Activated CD4-positive, CD25-positive, alpha-beta regulatory T cell treated with anti-CD3 and anti-CD28 coated beads, Interleukin-2, amount 50 U/mL, for 72 hours (primary cell): Measurements from ENCODE around the gene FCRL6.

ENCODE experiments used
- DNase-seq: peaks from one replicate; pipeline ENCODE4 v3.0.0; 2021

The FCRL6 gene

DNA sequence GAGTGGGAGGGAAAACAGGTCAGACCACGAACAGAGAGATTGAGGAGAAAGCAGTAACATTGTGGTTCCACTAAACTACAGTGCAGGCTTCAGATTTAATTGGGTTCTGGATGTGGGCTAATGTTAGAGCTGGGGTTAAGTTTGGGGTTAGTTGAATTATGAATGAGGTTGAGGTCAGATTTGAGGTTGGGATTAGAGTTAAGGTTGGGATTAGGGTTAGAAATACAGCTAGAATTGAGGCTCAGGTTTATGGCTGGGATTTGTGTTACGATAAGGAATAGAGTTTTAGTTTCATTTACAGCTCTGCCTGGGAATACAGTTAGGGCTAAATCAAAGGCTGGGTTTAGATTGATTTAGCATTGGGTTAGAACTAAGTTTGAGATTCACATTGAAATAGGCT lies 62.1 kb downstream of the FCRL6 start:
- no peak for DNase-seq
